ENCODE results near the gene SLC12A7.

Gene SLC12A7

DNA sequence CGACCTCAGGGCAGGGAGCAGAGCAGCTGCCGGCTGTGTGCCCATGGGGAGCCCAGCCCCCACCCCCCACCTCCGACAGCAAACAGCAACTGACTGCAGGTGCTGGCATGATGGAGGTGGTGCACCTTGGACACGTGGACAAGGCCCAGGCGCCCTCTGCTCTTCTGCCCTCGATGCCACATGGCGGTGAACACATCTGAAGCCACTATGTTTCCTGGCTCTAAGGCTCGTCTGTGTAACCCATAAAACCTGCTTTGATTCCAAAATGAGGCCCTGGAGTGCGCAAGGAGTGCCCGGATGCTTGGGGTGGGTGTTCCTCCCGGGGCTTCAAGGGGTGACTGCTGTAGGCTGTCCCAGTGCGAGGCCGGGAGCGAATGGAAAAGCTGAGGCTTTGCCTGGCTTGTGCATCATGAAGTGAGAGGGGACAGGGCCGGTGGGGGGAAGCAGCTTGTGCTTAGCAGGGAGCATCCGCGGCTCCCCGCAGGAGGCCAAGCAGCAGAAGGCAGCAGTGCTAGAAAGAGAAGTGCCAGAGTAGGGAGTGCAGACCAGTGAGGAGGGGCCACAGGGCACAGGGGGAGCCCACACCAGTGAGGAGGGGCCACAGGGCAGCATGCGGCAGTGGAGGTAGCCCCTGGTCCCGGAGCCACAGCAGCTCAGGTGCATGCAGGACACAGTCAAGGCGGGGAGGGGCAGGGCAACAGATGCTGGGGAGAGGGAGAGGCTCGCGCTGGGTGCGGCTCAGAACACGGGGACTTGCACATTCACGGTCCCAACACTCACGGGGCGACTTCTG is 73.2 kb downstream of the SLC12A7 start:
- in situ Hi-C loops (cut with MboI; ENCODE audit: low sequenced_read_pairs) = no loop called here

DNA sequence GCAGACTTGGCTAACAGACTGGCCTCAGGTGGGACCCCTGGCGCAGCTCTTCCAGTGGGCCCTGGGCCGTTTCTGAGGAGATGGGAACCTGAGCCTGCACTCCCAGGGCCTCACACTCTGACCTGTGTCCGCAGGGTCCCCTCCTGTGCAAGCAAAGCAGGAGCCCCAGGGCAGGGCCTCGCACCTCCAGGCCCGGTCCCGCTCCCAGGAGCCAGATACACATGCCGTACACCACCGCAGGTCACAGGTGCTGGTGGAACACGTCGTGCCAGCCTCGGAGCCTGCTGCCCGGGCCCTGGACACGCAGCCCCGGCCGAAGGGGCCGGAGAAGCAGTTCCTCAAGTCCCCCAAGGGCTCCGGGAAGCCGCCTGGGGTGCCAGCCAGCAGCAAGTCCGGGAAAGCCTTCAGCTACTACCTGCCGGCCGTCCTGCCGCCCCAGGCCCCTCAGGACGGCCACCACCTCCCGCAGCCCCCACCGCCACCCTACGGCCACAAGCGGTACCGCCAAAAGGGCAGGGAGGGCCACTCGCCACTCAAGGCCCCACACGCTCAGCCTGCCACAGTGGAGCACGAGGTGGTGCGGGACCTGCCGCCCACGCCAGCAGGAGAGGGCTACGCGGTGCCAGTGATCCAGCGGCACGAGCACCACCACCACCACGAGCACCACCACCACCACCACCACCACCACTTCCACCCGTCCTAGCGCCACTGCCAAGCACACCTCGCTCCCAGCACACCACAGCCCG is 74.0 kb downstream of the SLC12A7 start:
- in situ Hi-C loops (cut with MboI; ENCODE audit: low sequenced_read_pairs) = no loop called here

DNA sequence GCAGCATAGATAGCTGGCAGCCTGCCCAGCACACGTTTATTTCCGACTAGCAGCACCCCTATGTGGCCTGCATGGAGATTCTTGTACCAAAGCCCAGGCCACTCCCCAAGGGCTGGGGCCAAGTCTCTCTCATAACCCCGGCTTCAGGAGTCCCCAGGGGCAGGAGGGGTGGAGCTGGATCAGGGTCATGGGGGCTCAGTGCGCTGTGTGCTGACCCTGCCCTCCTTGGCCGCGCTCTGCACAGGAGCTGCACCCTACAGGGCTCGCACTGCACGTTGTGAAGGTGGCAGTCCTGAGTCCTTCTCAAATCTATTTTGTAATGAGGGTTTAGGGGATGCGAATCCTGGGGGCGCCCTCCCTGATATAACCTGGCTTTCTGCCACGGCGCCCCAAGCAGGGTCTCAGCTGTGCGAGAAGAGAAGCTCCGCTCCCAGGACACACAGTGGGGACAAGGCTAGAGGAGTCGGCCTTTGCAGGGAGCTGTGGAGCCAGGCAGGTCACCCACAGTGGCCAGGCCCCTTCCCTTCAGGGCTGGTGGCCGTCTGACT is 74.7 kb downstream of the SLC12A7 start:
- in situ Hi-C loops (cut with MboI; ENCODE audit: low sequenced_read_pairs) = no loop called here

DNA sequence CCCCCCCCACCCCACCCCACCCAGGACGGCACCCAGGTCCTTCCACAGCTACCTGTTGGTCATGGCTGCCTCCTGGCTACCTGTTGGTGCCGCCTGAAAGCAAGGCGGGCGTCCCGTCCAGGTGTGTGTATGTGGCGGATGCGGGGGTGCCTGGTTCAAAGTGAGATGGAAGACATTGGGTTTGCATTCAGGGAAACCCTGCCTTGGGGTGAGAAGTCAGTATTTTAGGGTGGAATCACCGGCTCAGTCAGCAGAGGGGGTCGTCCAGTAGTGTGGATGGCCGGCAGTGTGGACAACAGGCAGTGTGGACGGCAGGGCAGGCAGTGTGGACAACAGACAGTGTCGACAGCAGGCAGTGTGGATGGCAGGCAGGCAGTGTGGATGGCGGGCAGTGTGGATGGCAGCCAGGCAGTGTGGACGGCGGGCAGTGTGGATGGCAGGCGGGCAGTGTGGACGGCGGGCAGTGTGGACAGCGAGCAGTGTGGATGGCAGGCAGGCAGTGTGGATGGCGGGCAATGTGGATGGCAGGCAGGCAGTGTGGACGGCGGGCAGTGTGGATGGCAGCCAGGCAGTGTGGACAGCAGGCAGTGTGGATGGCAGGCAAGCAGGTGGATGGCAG is 75.2 kb downstream of the SLC12A7 start:
- in situ Hi-C loops (cut with MboI; ENCODE audit: low sequenced_read_pairs) = no loop called here

DNA sequence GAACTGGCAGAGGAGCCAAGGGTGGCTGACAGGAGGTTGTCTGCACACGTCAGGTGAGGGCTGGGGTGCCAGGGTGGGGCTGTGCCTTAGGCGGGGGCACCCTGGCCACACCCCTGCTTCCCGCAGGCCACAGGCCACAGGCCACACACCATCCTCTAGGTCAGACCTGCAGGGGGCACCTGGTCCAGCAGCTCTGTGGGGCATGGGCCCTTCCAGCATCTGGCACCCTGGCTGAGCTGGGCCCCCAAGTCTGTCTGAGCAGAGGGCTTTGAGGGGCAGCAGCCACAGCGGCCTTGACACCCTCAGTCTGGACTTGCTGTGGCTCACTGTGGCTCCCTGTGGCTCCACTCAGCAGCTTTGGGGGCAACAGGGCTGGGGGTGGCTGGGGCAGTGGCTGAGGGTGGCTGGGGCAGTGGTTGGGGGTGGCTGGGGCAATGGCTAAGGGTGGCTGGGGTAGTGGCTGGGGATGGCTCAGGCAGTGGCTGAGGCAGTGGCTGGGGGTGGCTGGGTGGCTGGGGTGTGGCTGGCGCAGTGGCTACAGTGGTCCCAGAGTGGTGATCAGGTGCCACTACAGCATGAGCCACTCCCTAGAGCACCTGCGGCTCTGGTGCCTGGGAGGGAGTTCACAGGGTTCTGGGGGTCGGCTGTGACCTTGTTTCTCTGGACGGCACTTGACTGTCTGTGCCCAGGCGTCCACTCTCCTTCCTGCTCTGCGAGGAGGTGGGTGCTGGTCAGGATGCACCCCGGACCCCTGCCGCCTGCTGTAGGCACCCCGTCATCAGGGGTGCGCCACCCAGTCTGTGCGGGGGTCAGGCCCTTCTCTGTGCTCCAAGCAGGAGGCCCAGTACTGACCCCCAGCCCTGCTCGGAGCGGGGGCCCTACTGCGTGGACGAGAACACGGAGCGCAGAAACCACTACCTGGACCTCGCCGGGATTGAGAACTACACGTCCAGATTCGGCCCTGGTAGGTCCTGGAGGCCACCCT is 76.2 kb downstream of the SLC12A7 start:
- in situ Hi-C loops (cut with MboI; ENCODE audit: low sequenced_read_pairs) = no loop called here

DNA sequence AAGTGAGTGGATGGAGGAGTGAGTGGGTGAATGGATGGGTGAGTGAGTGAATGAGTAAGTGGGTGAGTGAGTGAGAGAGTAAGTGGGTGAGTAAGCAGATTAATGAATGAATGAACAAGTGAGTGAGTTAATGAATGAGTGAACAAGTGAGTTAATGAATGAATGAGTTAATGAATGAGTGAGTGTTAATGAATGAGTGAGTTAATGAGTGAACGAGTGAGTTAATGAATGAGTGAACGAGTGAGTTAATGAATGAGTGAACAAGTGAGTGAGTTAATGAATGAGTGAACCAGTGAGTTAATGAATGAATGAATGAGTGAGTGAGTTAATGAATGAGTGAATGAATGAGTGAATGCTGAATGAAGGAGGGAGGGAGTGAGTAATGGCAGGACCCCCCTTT is 76.9 kb downstream of the SLC12A7 start:
- in situ Hi-C loops (cut with MboI; ENCODE audit: low sequenced_read_pairs) = no loop called here

DNA sequence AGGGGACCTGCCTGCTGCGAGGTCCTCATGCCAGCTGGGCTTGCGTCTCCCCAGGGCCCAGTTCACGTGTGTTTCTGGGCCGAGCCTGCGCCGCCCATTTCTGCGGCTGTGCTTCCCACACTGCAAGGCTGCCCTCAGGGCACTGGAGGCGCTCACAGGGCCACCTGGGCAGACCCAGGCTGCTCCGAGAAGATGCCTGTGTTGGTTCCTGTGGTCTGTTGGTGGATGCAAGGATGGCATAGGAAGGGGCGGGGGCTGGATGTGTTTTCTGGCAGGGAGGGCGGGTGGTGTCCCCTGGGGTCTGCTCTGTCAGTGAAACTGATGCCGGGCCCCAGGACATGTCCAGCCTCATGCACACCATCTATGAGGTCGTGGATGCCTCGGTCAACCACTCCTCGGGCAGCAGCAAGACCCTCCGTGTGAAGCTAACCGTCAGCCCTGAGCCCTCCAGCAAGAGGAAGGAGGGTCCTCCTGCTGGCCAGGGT is 77.4 kb downstream of the SLC12A7 start:
- in situ Hi-C loops (cut with MboI; ENCODE audit: low sequenced_read_pairs) = no loop called here

DNA sequence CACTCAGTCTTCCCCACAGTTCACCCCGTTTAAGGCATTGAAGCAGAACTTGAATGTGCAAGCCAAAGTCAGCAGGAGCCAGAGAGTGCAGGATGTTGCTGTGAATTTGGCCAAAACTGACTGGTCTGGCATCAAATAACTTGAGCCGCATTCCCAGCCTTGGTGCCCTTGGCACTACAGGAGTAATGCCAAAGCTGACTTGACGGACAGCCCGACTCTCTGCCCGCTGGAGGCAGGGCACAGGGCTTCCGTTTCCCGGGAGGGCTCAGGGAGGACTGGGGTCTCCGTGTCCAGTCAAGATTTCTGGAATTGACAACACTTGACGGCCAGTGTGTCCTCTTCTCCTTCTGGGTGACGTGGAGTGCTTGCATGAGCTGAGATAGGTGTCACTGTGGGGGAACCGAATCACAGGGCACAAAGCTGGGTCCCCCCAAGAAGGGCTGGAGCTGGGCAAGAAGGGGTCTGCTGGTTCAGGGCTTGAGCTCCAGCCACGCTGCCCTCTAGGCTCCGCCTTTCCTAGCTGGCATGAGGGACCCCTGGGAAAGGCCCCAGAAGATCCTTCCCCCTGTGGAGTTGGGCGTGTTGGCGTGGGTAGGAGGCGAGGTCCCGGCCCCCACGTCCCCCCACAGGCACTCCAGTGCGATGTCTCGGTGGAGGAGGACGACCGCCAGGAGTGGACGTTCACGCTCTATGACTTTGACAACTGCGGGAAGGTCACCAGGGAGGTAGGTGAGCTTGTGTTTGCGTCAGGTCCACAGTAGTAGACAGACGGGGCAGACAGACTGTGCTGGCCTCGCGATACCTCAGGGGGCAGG is 78.0 kb downstream of the SLC12A7 start:
- in situ Hi-C loops (cut with MboI; ENCODE audit: low sequenced_read_pairs) = no loop called here

DNA sequence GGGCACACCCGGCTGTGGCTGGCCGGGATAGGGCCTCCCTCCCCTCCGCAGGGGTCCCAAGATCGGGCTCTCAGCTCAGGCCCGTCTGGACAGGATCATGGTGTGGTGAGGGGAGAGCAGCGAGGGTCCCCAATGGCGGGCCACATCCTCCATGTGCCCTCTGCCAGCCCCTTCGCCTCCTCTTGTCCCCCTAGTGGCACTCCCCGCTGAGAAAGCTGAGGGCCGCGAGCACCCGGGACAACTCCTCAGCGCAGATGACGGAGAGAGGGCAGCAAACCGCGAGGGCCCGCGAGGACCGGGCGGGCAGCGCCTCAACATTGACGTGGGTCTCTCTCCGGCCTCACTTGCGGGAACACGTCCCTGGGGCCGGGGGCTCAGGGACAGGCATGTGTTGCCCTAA is 78.7 kb downstream of the SLC12A7 start:
- in situ Hi-C loops (cut with MboI; ENCODE audit: low sequenced_read_pairs) = no loop called here

DNA sequence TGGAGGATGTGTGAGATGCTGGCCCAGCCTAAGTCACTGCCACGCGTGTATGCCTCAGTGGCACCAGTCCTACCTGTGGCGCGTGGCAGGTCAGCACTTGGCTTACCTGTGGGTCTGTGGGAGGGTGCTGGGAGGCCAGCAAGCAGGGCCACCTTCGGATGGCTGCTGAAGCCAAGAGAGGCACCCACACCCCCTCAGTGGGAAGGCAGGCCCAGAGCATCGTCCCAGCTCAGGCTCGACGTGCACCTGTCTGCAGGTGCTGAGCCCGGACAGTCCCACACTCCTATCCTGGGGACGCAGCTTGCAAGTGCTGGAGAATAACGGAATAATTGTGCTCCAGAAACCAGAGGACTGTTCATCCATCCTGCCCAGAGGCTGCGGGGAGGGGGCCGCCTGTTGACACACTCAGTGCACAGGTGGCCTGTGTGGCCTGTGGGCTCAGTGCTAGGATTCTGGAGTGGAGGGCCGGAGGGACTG is 79.3 kb downstream of the SLC12A7 start:
- in situ Hi-C loops (cut with MboI; ENCODE audit: low sequenced_read_pairs) = no loop called here

DNA sequence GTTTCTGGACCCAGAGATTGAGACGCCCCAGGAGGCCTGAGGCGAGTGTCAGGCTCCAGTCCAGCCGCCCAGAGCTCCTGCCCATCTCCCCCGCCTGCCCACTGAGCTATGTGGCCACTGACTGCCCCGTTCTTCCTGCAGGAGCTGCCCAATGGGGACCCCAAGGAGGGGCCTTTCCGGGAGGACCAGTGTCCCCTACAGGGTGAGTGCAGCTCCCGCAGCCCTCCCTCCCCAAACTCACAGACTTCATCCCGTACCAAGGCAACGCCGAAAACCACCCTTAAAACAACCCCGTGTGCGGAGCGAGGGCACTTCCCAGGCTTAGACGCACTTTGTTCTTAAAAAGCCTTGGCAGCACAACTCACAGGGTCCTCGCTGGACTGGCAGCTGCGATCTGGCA is 79.9 kb downstream of the SLC12A7 start:
- in situ Hi-C loops (cut with MboI; ENCODE audit: low sequenced_read_pairs) = no loop called here

DNA sequence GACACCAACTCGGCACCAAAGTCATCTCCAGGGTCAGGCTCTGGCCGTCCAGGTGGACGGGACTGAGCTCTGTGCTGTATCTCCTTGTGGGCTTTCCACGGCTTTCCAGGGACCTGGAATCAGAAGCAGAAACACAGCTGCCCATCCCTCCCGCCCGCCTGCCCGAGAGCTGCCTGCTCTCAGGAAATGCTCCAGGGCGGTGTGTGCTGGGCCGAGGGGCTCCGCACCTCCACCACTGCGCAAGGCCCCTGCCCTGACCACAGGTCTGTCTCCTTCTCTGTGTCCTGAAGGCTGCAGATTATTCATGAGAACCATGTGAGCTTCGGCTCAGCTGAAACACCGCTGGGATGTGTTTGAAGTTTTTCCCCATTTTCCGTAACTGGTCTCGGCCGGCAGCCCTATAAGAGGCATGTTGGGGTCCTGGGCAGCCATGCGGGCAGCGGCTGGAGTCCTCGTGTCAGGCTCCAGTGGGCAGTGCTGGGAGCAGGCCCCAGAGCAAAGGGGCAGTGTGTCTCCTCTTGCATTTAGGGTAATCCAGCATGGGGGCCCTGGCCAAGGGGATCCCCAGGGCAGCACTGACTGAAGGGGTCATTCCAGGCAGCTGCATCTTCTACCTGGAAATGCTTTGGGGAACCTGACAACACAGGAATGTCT is 80.4 kb downstream of the SLC12A7 start:
- in situ Hi-C loops (cut with MboI; ENCODE audit: low sequenced_read_pairs) = no loop called here

DNA sequence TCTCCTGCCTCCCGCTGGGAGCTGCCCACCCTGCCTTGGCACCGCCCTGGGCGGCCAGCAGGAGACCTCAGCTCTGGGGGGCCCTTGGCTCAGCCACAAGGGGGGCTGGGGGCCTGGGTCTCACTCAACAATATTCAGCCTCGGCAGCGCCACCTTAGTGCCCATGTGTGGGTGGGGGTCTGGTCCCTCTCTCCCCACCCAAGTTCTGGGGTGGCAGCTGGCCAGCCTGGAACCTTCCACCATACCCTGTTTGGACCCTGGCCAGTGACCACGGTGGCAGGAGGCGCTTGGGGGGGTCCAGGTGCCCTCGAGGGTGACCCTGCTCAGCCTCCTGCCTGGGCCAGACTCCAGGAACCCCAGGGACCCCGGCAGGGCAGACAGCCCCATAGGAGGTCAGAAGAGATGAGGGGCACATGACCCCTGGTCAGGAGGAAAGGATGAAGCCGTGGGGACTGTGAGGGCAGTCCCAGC is 81.0 kb downstream of the SLC12A7 start:
- in situ Hi-C loops (cut with MboI; ENCODE audit: low sequenced_read_pairs) = no loop called here

DNA sequence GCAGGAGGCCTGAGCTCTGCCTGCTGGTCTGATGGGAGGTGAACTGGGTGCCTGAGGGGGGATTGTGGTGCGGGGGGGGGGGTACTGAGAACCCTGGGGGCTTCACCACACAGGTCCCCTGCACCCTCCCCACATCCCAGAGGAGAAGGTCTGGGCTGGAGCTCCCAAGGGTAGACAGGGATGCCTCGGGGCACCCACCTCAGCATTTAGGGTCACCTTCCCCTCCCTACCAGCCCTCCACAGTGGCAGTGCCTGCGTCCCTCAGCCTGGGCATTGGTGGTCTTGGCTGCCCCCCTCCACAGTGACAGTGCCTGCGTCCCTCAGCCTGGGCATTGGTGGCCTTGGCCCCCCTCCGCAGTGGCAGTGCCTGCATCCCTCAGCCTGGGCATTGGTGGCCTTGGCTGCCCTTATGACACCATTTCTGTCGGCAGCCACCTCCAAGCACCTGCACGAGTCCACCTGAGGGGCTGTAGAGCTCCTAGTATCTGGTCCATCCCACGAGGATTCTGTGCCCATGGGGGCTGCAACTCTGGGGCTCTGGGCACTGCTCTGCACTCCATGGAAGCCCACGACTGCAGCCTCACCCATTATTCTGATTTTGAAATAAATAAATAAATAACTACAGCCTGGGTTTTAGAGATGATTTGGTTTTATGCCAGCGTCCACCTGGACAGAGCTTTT is 81.8 kb downstream of the SLC12A7 start:
- in situ Hi-C loops (cut with MboI; ENCODE audit: low sequenced_read_pairs) = no loop called here

DNA sequence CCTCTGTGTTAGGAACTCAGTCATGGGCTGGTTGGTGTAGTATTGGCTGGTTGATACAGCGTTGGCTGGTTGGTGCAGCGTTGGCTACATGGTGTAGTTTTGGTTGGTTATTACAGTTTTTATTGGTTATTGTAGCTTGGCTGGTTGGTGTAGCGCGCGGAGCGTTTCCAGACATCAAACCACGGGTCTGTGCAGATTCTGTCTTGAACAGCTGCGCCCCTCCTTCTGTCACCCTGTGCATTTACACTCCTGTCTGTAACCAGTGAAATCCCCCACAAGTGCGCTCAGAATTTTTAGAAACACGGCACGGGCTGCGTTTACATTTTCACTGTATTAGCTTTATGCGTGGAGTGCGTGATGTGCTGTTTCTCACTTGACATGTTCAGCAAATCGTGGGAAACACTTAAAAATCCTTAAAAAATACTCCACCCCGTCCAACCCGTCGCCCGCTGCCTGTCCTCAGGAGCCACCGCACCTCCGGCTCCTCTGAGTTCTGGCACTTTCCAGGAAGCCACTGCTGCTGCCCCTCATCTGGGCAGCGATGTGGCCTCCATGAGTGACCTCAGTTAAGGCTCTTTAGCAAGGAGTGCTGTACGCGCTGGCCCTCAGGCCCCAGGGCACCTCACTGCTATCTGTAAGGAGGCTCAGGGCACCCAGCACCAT is 82.5 kb downstream of the SLC12A7 start:
- in situ Hi-C loops (cut with MboI; ENCODE audit: low sequenced_read_pairs) = no loop called here

DNA sequence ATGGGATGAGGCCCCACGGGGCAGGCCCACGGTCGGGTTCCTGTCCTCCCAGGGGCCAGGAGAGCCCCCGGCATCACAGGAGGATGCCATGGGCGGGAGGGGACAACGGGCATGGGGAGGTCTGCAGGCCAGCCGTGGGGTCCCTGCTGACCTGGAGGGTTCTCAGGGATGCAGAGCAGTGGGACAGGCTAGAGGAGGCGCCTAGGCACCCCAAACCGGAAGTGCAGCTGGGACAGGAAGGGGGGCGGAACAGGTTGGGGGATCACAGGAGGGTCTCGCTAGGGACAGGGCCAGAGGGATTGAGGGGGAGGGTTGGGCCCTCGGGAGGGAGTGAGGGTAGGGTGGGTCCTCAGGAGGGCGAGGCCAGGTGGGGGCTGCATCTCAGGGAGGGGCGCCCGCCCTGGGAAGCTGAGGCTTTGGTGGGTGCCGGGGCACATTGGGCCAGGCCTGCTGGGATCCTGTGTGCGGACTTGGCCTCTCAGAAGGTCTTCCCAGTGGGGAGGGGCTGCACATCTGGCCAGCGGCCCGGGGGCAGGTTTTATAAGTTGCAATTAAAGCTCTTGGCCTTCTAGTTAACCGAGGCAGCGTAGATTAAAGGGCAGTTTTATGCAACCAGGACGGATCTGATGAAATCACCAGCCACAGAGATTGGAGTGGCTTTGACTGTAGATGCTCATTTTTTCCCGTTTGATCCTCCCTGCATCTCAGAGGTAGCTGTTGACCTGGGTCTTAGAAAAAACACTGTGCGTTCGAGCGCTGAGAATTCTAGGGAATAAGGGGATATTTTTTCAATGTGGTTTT is 83.2 kb downstream of the SLC12A7 start:
- in situ Hi-C loops (cut with MboI; ENCODE audit: low sequenced_read_pairs) = no loop called here
